Spleen (tissue), 11 donors: ENCODE results near the gene DLST. TPM values are rescaled to one million over a fixed set of nuclear protein-coding genes. Genes with fewer than 3 reads are reported as not detected.

Source experiments
- DNase-seq: peaks from one replicate; pipeline ENCODE4 v3.0.0-alpha.2; 2020
- H3K27ac ChIP-seq, 8 donors: fragments of 200-600 bp; sonication (generic) in 7 of 8; 1 replicate in 4 of 8; 2 replicates in 4 of 8; pipeline versions ENCODE4 v1.5.0 to v1.8.0; 2016 to 2021; ENCODE audit warnings: inconsistent platforms in 4 of 8, mild to moderate bottlenecking in 4 of 8, moderate library complexity in 1 of 8
- H3K27me3 ChIP-seq, 7 donors: fragments of 200-600 bp; sonication (generic) in 6 of 7; replicated peaks in 1 of 7; 1 replicate in 4 of 7; 2 replicates in 3 of 7; pipeline versions ENCODE4 v1.5.0 to v1.8.0; 2016 to 2021; ENCODE audit warnings: inconsistent platforms in 3 of 7, mild to moderate bottlenecking in 1 of 7
- H3K36me3 ChIP-seq, 6 donors: fragments of 200-600 bp; sonication (generic) in 5 of 6; 1 replicate in 4 of 6; 2 replicates in 2 of 6; pipeline versions ENCODE4 v1.5.0 to v1.8.0; 2016 to 2021; ENCODE audit warnings: inconsistent platforms in 2 of 6
- H3K4me1 ChIP-seq, 6 donors: fragments of 200-600 bp; sonication (generic) in 5 of 6; 1 replicate in 3 of 6; 2 replicates in 3 of 6; pipeline versions ENCODE4 v1.5.0 to v1.8.0; 2016 to 2021; ENCODE audit warnings: inconsistent platforms in 3 of 6
- H3K4me3 ChIP-seq, 8 donors: fragments of 200-600 bp; sonication (generic) in 7 of 8; 1 replicate in 4 of 8; 2 replicates in 4 of 8; pipeline versions ENCODE4 v1.5.0 to v1.8.0; 2016 to 2021; ENCODE audit warnings: inconsistent platforms in 4 of 8, mild to moderate bottlenecking in 4 of 8, moderate library complexity in 2 of 8
- H3K9me3 ChIP-seq, 8 donors: fragments of 200-600 bp; sonication (generic) in 7 of 8; 1 replicate in 4 of 8; 2 replicates in 4 of 8; pipeline versions ENCODE4 v1.5.0 to v1.8.0; 2016 to 2021; ENCODE audit warnings: inconsistent platforms in 4 of 8
- POLR2A ChIP-seq, 3 donors: fragments of 450-650 bp; IDR thresholded peaks; one replicate each; pipeline ENCODE4 v1.5.1; 2017; ENCODE audit warnings: antibody characterized with exemption in 3 of 3, mild to moderate bottlenecking in 1 of 3
- POLR2AphosphoS5 ChIP-seq, 3 donors: sonication (generic); formaldehyde crosslinking; IDR thresholded peaks; one replicate each; pipeline ENCODE4 v1.5.1; 2017; ENCODE audit warnings: antibody characterized with exemption in 3 of 3
- WGBS, 5 donors: extraction: QIAGEN DNeasy Blood & Tissue Kit in 3 of 5; methylation state at CpG; one replicate each; pipeline versions ENCODE4 v1.1.5 to v1.1.7; 2013 to 2018; 5-methylcytosine and 5-hydroxymethylcytosine counted together
- intact Hi-C: fragments of 100-400 bp; cut with DNase I; formaldehyde crosslinking; loops from one replicate; pipeline ENCODE4 v1.15.0; 2023; ENCODE audit warnings: low total_unique reads
- polyA plus RNA-seq, 3 donors: library from polyadenylated mRNA; stranded (reverse); fragments of 200-250 nt; gene quantifications; one replicate each; pipeline ENCODE4 v1.2.1, GENCODE V29; 2013
- total RNA-seq, 7 donors: library from RNA; depleted of rRNA in 3 of 7; stranded (reverse); fragments of >200 nt in 3 of 7; fragmentation: NEBNext Ultra II Directional in 4 of 7; extraction: Animal tissue kit (Norgen Biotek cat#: 25700) in 4 of 7; gene quantifications; one replicate each; pipeline versions ENCODE4 v1.1.0 to v1.2.1, GENCODE V29; 2016 to 2021
- TF ChIP-seq, protein P1 (sequence below), 11 experiments: fragments of 200-600 bp in 7 of 11; fragments of 450-650 bp in 4 of 11; sonication (generic) in 4 of 11; IDR thresholded peaks in 8 of 11; conservative IDR thresholded peaks in 3 of 11; 1 replicate in 7 of 11; 2 replicates in 4 of 11; pipeline versions ENCODE4 v1.4.0 to v1.8.0; 2016 to 2021; ENCODE audit warnings: antibody characterized with exemption in 11 of 11, inconsistent platforms in 4 of 11, mild to moderate bottlenecking in 1 of 11
- donor health status: healthy with polysubstance abuse.
- donor health status: DM: no; HTN: no; CAD: no; lungs with moderate emphysema.
- donor health status: DM: no; HTN: no; CAD: no.
- donor health status: Bipolar disorder and iron deficiency.
- donor health status: healthy.
- donor health status: DM: no; HTN: no; CAD: no.
- donor health status: DM: yes; HTN: yes; CAD: no.

The DLST gene
- total and polyA plus RNA-seq, 10 donors = 33.1 to 80.0 (median 74.7) TPM

- WGBS, 5 donors = 83 to 91% (median 89%) methylated on average over 16 to 18 of the region's 18 CpGs
- intact Hi-C loops = no loop called here
- Histone ChIP-seq H3K4me1 (peaks cover 7 to 37% (median 22%) of the 10 kb centered on the region in 6 donors), H3K36me3 (no peaks in the 10 kb centered on the region), H3K4me3 (no peak overlapping the region), H3K9me3 (no peaks in the 10 kb centered on the region), H3K27ac (no peak overlapping the region), H3K27me3 (peaks cover 0 to 63% (median 12%) of the 10 kb centered on the region in 7 donors)
- DNase-seq = no peak
- TF ChIP-seq, protein P1, sequence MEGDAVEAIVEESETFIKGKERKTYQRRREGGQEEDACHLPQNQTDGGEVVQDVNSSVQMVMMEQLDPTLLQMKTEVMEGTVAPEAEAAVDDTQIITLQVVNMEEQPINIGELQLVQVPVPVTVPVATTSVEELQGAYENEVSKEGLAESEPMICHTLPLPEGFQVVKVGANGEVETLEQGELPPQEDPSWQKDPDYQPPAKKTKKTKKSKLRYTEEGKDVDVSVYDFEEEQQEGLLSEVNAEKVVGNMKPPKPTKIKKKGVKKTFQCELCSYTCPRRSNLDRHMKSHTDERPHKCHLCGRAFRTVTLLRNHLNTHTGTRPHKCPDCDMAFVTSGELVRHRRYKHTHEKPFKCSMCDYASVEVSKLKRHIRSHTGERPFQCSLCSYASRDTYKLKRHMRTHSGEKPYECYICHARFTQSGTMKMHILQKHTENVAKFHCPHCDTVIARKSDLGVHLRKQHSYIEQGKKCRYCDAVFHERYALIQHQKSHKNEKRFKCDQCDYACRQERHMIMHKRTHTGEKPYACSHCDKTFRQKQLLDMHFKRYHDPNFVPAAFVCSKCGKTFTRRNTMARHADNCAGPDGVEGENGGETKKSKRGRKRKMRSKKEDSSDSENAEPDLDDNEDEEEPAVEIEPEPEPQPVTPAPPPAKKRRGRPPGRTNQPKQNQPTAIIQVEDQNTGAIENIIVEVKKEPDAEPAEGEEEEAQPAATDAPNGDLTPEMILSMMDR (IDR thresholded peaks at IDR 0.05 in 8 of 11, conservative IDR thresholded peaks at IDR 0.05 in 3 of 11) = no peak
- no peak for TF ChIP-seq POLR2AphosphoS5 (IDR thresholded peaks at IDR 0.05)
- TF ChIP-seq POLR2A (IDR thresholded peaks at IDR 0.05) = no peak
Measured at GRCh38 chr14:74952697-74953484, 71.2 kb downstream of the DLST start.

Other genes starting within 250 kb of the DLST start
- gene AREL1, start 168.8 kb upstream of the DLST start, total RNA-seq = 10 to 100 TPM; 27.3 to 54.7 (median 41.7) TPM
- gene AREL1, start 168.8 kb upstream of the DLST start, polyA plus RNA-seq = 1 to 10 TPM; 5.9 to 9.8 (median 8.2) TPM
- gene FCF1, start 168.8 kb upstream of the DLST start, total RNA-seq = 10 to 100 TPM; 25.5 to 42.2 (median 37.5) TPM
- 10 to 100 TPM in 2 of 3 donors, 1 to 10 TPM in 1; 6.9 to 16.7 (median 11.8) TPM for gene FCF1, start 168.8 kb upstream of the DLST start, polyA plus RNA-seq
- 100 to 1,000 TPM in 1 of 7 donors, 10 to 100 TPM in 6; 63.0 to 100 (median 79.8) TPM for gene YLPM1, start 118.6 kb upstream of the DLST start, total RNA-seq
- gene YLPM1, start 118.6 kb upstream of the DLST start, polyA plus RNA-seq = 10 to 100 TPM; 12.1 to 19.3 (median 16.7) TPM
- under 1 TPM in 2 of 7 donors, not detected in 5; 0.41 to 0.43 TPM for gene PROX2, start 5.8 kb upstream of the DLST start, total RNA-seq
- gene PROX2, start 5.8 kb upstream of the DLST start, polyA plus RNA-seq = under 1 TPM in 2 of 3 donors, not detected in 1; 0.06 to 0.09 TPM
- gene RPS6KL1, start 41.3 kb downstream of the DLST start, total RNA-seq = 10 to 100 TPM in 1 of 7 donors, 1 to 10 TPM in 6; 1.7 to 15.7 (median 5.7) TPM
- 1 to 10 TPM; 3.3 to 4.6 (median 4.6) TPM for gene RPS6KL1, start 41.3 kb downstream of the DLST start, polyA plus RNA-seq
- gene PGF, start 73.7 kb downstream of the DLST start, total RNA-seq = 1 to 10 TPM; 2.2 to 7.7 (median 2.7) TPM
- 1 to 10 TPM in 2 of 3 donors, under 1 TPM in 1; 0.87 to 6.2 (median 2.7) TPM for gene PGF, start 73.7 kb downstream of the DLST start, polyA plus RNA-seq
- 10 to 100 TPM; 18.7 to 38.1 (median 29.8) TPM for gene EIF2B2, start 121.0 kb downstream of the DLST start, total RNA-seq
- gene EIF2B2, start 121.0 kb downstream of the DLST start, polyA plus RNA-seq = 10 to 100 TPM; 16.0 to 24.4 (median 22.8) TPM
- 10 to 100 TPM; 24.8 to 37.7 (median 33.3) TPM for gene MLH3, start 169.6 kb downstream of the DLST start, total RNA-seq
- 10 to 100 TPM; 14.8 to 19.8 (median 15.7) TPM for gene MLH3, start 169.6 kb downstream of the DLST start, polyA plus RNA-seq
- 10 to 100 TPM in 6 of 7 donors, 1 to 10 TPM in 1; 6.8 to 27.7 (median 15.8) TPM for gene ACYP1, start 182.1 kb downstream of the DLST start, total RNA-seq
- 10 to 100 TPM; 20.2 to 24.1 (median 21.3) TPM for gene ACYP1, start 182.1 kb downstream of the DLST start, polyA plus RNA-seq
- 1 to 10 TPM in 6 of 7 donors, under 1 TPM in 1; 0.89 to 2.8 (median 1.1) TPM for gene ZC2HC1C, start 187.7 kb downstream of the DLST start, total RNA-seq
- 1 to 10 TPM; 1.1 to 2.4 (median 1.2) TPM for gene ZC2HC1C, start 187.7 kb downstream of the DLST start, polyA plus RNA-seq
- 100 to 1,000 TPM in 1 of 7 donors, 10 to 100 TPM in 6; 68.5 to 102 (median 86.5) TPM for gene NEK9, start 245.1 kb downstream of the DLST start, total RNA-seq
- 10 to 100 TPM; 31.7 to 38.8 (median 33.0) TPM for gene NEK9, start 245.1 kb downstream of the DLST start, polyA plus RNA-seq